ENCODE measurements around the gene KIAA1755. TPM values are rescaled to one million over a fixed set of nuclear protein-coding genes. Genes with fewer than 3 reads are reported as not detected.

KIAA1755 gene
- total RNA-seq, 4 donors from 2014 or later, result 12.0 to 36.3 (median 23.1) TPM

GRCh38 chr20:38197619-38198018 is 62.9 kb downstream of the KIAA1755 start:
- no peak overlapping the region for H3K4me3 ChIP-seq
- no peaks in the 10 kb centered on the region for H3K27me3 ChIP-seq
- 83 to 95% methylated on average over 1 of the region's 1 CpG for WGBS, 2 donors
- H3K9me3 ChIP-seq, result no peaks in the 10 kb centered on the region
- H3K4me1 ChIP-seq, result peaks cover 0 to 13% (median 0%) of the 10 kb centered on the region in 4 donors
- H3K36me3 ChIP-seq, result no peaks in the 10 kb centered on the region
- no peak for DNase-seq (ENCODE audit: low spot score in 2 of 2)
- TF ChIP-seq CTCF (IDR thresholded peaks at IDR 0.05) (no peak), EP300 (IDR thresholded peaks at IDR 0.05) (no peak), POLR2A (IDR thresholded peaks at IDR 0.05) (no peak)
- H3K27ac ChIP-seq, result no peak overlapping the region

- Histone ChIP-seq H3K27me3 (no peaks in the 10 kb centered on the region), H3K4me1 (peaks cover 0 to 13% (median 0%) of the 10 kb centered on the region in 4 donors), H3K9me3 (no peaks in the 10 kb centered on the region), H3K4me3 (no peak overlapping the region), H3K27ac (no peak overlapping the region), H3K36me3 (no peaks in the 10 kb centered on the region)
- TF ChIP-seq EP300 (IDR thresholded peaks at IDR 0.05), result no peak
- TF ChIP-seq CTCF (IDR thresholded peaks at IDR 0.05), result no peak
- no peak for TF ChIP-seq POLR2A (IDR thresholded peaks at IDR 0.05)
- DNase-seq (ENCODE audit: low spot score in 2 of 2), result no peak
- whole genome bisulfite sequencing, 2 donors, result 88% methylated on average over 5 of the region's 5 CpGs
Observed at GRCh38 chr20:38197217-38197616, 63.3 kb downstream of the KIAA1755 start.

- H3K9me3 ChIP-seq, result no peaks in the 10 kb centered on the region
- H3K27me3 ChIP-seq, result no peaks in the 10 kb centered on the region
- peak; percentile 18 to 86 for TF ChIP-seq EP300 (IDR thresholded peaks at IDR 0.05)
- no peak for TF ChIP-seq CTCF (IDR thresholded peaks at IDR 0.05)
- no peak overlapping the region for H3K4me3 ChIP-seq
- DNase-seq (ENCODE audit: low spot score in 2 of 2), result peak; percentile 73 to 76
- peaks cover 0 to 13% (median 0%) of the 10 kb centered on the region in 4 donors for H3K4me1 ChIP-seq
- H3K36me3 ChIP-seq, result no peaks in the 10 kb centered on the region
- peak overlapping the region in 3 of 4 donors; percentile 28 to 42 (median 30) for H3K27ac ChIP-seq
- 50 to 70% methylated on average over 3 to 5 of the region's 5 CpGs for WGBS, 2 donors
Observed at GRCh38 chr20:38196592-38196991, 63.9 kb downstream of the KIAA1755 start.

GRCh38 chr20:38196076-38196475 is 64.5 kb downstream of the KIAA1755 start:
- no peak overlapping the region for H3K4me3 ChIP-seq

GRCh38 chr20:38195521-38195920 is 65.0 kb downstream of the KIAA1755 start:
- Histone ChIP-seq H3K27ac (no peak overlapping the region), H3K27me3 (no peaks in the 10 kb centered on the region), H3K4me3 (no peak overlapping the region), H3K9me3 (no peaks in the 10 kb centered on the region), H3K4me1 (peaks cover 0 to 13% (median 0%) of the 10 kb centered on the region in 4 donors), H3K36me3 (no peaks in the 10 kb centered on the region)
- no peak for DNase-seq (ENCODE audit: low spot score in 2 of 2)
- no peak for TF ChIP-seq EP300 (IDR thresholded peaks at IDR 0.05)
- no peak for TF ChIP-seq POLR2A (IDR thresholded peaks at IDR 0.05)
- no peak for TF ChIP-seq CTCF (IDR thresholded peaks at IDR 0.05)
- 82 to 86% methylated on average over 7 of the region's 7 CpGs for WGBS, 2 donors

More at GRCh38 chr20:38196076-38196475, 64.5 kb downstream of the KIAA1755 start:
- Histone ChIP-seq H3K27ac (peak overlapping the region in 3 of 4 donors; percentile 28 to 42 (median 30)), H3K27me3 (no peaks in the 10 kb centered on the region), H3K36me3 (no peaks in the 10 kb centered on the region), H3K9me3 (no peaks in the 10 kb centered on the region), H3K4me1 (peaks cover 0 to 13% (median 0%) of the 10 kb centered on the region in 4 donors)
- WGBS, 2 donors, result 86 to 91% methylated on average over 4 of the region's 4 CpGs
- no peak for TF ChIP-seq POLR2A (IDR thresholded peaks at IDR 0.05)
- TF ChIP-seq EP300 (IDR thresholded peaks at IDR 0.05), result no peak
- TF ChIP-seq CTCF (IDR thresholded peaks at IDR 0.05), result no peak
- DNase-seq (ENCODE audit: low spot score in 2 of 2), result no peak

Measured in tibial nerve (tissue), 4 donors.